A673 (cell line): ENCODE measurements around the gene DEDD2.

Experiments used
- EZH2 ChIP-seq: fragments of 200-600 bp; sonication (generic); IDR thresholded peaks from 2 replicates; pipeline ENCODE4 v1.6.1; 2017; ENCODE audit warnings: borderline replicate concordance, low read depth, mild to moderate bottlenecking, mixed read lengths, antibody characterized with exemption, low read length; ENCODE audit not compliant: poor library complexity, severe bottlenecking
- TF ChIP-seq, protein P1 (sequence below): fragments of 300-800, 200-600 bp; sonication (generic); conservative IDR thresholded peaks from 2 replicates; pipeline ENCODE4 v1.5.1; 2017; ENCODE audit warnings: low read depth, mild to moderate bottlenecking, antibody characterized with exemption, low read length, moderate library complexity, mixed read lengths

GRCh38 chr19:42229855-42230351 is 12.4 kb upstream of the DEDD2 start:
- TF ChIP-seq, protein P1, sequence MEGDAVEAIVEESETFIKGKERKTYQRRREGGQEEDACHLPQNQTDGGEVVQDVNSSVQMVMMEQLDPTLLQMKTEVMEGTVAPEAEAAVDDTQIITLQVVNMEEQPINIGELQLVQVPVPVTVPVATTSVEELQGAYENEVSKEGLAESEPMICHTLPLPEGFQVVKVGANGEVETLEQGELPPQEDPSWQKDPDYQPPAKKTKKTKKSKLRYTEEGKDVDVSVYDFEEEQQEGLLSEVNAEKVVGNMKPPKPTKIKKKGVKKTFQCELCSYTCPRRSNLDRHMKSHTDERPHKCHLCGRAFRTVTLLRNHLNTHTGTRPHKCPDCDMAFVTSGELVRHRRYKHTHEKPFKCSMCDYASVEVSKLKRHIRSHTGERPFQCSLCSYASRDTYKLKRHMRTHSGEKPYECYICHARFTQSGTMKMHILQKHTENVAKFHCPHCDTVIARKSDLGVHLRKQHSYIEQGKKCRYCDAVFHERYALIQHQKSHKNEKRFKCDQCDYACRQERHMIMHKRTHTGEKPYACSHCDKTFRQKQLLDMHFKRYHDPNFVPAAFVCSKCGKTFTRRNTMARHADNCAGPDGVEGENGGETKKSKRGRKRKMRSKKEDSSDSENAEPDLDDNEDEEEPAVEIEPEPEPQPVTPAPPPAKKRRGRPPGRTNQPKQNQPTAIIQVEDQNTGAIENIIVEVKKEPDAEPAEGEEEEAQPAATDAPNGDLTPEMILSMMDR: no peak
- no peak for TF ChIP-seq EZH2
